ENCODE data around the gene NTM.

DNA sequence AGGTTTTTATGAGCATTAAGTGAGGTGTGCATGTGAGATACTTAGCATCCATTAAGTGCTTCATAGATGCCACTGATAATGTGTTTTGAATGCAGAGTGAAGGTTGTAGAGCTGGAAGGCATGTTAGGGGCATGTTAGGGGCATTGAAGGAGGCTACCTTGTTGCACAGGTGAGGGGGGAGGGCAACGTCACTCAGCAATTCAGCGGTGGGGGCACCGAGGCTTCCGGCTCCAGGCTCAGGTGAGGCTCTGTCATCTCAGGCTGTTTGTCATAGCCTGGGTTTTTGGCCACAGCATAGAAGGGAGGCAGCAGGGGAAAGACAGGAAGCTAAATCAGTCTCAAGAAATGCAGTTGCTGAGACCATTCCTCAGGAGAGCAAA lies 299.0 kb downstream of the NTM start:
- TF ChIP-seq, protein P1, sequence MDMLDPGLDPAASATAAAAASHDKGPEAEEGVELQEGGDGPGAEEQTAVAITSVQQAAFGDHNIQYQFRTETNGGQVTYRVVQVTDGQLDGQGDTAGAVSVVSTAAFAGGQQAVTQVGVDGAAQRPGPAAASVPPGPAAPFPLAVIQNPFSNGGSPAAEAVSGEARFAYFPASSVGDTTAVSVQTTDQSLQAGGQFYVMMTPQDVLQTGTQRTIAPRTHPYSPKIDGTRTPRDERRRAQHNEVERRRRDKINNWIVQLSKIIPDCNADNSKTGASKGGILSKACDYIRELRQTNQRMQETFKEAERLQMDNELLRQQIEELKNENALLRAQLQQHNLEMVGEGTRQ (IDR thresholded peaks at IDR 0.05; ENCODE audit: low read length) = no peak
- TF ChIP-seq, protein P2, sequence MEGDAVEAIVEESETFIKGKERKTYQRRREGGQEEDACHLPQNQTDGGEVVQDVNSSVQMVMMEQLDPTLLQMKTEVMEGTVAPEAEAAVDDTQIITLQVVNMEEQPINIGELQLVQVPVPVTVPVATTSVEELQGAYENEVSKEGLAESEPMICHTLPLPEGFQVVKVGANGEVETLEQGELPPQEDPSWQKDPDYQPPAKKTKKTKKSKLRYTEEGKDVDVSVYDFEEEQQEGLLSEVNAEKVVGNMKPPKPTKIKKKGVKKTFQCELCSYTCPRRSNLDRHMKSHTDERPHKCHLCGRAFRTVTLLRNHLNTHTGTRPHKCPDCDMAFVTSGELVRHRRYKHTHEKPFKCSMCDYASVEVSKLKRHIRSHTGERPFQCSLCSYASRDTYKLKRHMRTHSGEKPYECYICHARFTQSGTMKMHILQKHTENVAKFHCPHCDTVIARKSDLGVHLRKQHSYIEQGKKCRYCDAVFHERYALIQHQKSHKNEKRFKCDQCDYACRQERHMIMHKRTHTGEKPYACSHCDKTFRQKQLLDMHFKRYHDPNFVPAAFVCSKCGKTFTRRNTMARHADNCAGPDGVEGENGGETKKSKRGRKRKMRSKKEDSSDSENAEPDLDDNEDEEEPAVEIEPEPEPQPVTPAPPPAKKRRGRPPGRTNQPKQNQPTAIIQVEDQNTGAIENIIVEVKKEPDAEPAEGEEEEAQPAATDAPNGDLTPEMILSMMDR (IDR thresholded peaks at IDR 0.05; ENCODE audit: control extremely low read depth in 1 of 3, insufficient read depth in 1 of 3, low read depth in 1 of 3, low read length in 3 of 3) = no peak
- TF ChIP-seq, protein P3, sequence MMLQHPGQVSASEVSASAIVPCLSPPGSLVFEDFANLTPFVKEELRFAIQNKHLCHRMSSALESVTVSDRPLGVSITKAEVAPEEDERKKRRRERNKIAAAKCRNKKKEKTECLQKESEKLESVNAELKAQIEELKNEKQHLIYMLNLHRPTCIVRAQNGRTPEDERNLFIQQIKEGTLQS (IDR thresholded peaks at IDR 0.05; ENCODE audit: insufficient read depth, low read depth, low read length) = no peak
- TF ChIP-seq, protein P4, sequence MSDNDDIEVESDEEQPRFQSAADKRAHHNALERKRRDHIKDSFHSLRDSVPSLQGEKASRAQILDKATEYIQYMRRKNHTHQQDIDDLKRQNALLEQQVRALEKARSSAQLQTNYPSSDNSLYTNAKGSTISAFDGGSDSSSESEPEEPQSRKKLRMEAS (IDR thresholded peaks at IDR 0.05) = no peak
- TF ChIP-seq EZH2 (IDR thresholded peaks at IDR 0.05; ENCODE audit: low read depth, low read length, severe bottlenecking) (no peak), YY1 (IDR thresholded peaks at IDR 0.05; ENCODE audit: low read depth, low read length) (no peak), SIX5 (IDR thresholded peaks at IDR 0.05; ENCODE audit: low read depth, low read length) (no peak), POLR2AphosphoS5 (IDR thresholded peaks at IDR 0.05; ENCODE audit: low read depth, low read length) (no peak), CHD2 (IDR thresholded peaks at IDR 0.05; ENCODE audit: low read length) (no peak), EP300 (IDR thresholded peaks at IDR 0.05; ENCODE audit: borderline replicate concordance in 1 of 2, low read depth in 2 of 2, low read length in 2 of 2) (no peak), POLR2A (IDR thresholded peaks at IDR 0.05; ENCODE audit: control extremely low read depth in 1 of 2, low read depth in 2 of 2, low read length in 2 of 2) (no peak)
- TF ChIP-seq, protein P5, sequence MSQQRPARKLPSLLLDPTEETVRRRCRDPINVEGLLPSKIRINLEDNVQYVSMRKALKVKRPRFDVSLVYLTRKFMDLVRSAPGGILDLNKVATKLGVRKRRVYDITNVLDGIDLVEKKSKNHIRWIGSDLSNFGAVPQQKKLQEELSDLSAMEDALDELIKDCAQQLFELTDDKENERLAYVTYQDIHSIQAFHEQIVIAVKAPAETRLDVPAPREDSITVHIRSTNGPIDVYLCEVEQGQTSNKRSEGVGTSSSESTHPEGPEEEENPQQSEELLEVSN (IDR thresholded peaks at IDR 0.05) = no peak
